HG03432 (cell line): ENCODE data around the gene C1orf159.
A peak's percentile ranks its signal among the peaks of the same experiment; 100 is the strongest.
"Not testable (repeated sequence)": the region's sequence is repeated elsewhere in the genome, so short reads cannot be mapped to it uniquely, and the experiment has no call there.

Source experiments
- ATAC-seq: cut with Tn5 transposase; IDR thresholded peaks from one replicate; pipeline ENCODE4 v1.9.1; 2021; ENCODE audit warnings: mild to moderate bottlenecking, moderate library complexity; ENCODE audit not compliant: unreplicated experiment

Gene C1orf159

GRCh38 chr1:1150100-1150499 is 34.2 kb upstream of the C1orf159 start:
- no peak for ATAC-seq

DNA sequence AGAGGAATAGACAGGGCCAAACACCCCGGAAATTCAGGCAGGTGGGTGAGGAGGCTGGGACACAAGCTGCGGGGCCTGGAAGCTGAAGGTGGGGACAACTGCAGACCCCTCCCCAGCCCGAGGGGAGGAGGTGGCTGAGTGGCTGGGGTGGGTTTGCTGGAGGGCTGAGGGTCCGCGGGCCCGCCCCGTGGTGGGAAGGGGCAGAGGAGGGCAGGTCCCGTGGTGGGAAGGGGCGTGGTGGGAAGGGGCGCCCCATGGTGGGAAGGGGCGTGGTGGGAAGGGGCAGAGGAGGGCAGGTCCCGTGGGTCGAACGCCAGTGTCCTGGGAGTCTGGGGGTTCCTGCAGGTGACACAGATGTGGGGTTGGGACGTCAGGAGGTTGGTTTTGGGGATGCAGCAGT is 33.5 kb upstream of the C1orf159 start:
- no peak for ATAC-seq

- ATAC-seq = no peak
These were observed 32.7 kb upstream of the C1orf159 start for GRCh38 chr1:1148569-1148968.

DNA sequence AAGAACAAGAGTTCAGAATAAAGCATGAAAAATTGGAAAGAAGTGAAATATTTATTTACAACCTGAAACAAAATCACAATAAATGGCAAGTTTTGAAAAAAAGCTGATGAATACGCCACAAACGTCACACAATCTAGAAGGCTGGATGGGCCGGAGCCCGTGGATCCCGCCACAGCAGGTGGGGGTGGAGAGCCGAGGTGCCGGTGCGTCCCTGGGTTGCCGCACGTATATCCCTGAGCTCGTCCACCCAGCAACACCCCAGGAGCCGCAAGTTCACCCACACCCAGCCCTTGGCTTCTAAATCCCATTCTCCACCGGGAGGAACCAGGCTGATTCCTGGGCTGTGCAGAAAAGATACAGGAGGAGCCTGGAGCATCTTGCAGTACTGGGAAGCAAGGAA is 32.2 kb upstream of the C1orf159 start:
- no peak for ATAC-seq

DNA sequence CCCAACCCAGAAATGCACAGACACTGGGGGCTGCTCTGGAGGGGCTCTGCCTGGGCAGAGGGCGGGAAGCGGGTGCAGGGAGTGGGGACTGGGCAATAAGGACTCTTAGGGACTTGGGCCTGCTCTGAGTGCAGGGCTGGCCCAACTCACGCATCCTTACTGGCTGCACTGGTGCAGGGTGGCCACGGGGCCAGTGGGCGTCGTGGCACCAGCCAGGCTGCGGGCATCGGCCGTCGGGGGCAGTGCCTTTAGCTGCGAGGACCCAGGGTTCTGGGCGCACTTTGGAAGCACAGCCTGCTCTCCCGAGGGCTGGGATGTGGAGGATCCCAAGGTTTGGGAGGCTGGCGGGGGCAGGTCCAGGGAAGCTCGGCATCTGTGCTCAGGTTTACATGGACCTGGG is 30.7 kb upstream of the C1orf159 start:
- no peak for ATAC-seq

DNA sequence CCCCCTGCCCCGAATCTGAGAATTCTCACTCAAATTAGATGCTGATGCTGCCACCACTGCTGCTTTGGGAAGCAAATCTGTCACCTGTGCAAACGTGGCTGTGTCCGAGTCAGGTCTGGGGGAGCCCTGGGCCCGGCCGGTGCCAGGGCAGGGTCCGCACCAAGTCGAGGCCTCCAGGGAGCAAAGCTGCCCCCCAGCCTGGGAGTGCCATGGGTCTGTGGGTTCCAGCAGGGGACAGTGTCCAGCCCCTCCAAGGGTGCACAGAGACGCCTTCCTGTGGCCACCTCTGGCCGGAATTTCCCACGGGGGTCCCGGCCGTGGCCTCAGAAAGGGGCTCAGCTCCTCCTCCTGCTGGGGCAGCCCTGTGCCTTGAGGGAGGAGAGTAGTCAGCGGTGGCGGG is 30.1 kb upstream of the C1orf159 start:
- ATAC-seq = no peak

- no peak for ATAC-seq
These were observed 29.6 kb upstream of the C1orf159 start for GRCh38 chr1:1145547-1145914.

DNA sequence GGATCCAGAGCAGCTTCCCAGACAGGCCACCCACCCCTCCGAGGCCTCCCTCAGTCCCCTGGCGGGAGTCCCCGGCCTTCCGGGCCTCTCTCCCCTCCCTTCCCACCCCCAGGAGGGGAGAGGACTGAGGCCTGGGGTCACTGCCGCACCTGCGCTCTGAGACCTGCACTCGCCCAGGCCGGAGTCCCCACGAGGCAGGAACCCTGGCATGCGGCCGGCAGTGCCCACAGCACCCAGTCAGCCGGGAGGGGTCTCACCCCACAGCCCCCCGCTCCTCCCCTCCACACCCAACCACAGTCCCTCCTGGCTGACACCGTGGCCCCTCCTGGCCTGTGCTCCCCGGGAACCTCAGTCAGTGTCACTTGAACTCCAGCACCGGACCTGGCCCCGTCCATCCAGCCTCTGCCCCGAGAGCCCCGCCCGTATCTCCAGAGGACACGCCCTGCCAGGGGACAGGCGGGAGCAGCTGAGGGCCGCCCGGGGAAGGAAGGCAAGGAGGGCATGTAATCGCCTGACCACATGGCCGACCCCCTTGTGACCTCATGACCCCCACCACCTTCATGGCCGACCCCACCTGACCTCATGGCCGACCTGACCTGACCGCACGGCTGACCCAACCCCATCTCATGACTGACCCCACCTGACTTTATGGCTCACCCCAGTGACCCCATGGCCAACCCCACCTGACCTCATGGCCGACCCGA is 29.1 kb upstream of the C1orf159 start:
- no peak for ATAC-seq

- ATAC-seq = no peak
These were observed 28.4 kb upstream of the C1orf159 start for GRCh38 chr1:1144122-1144842.

GRCh38 chr1:1143636-1144035 is 27.7 kb upstream of the C1orf159 start:
- ATAC-seq = no peak

GRCh38 chr1:1142844-1143243 is 27.0 kb upstream of the C1orf159 start:
- no peak for ATAC-seq

- not testable (repeated sequence) for ATAC-seq
These were observed 26.5 kb upstream of the C1orf159 start for GRCh38 chr1:1142352-1142751.

GRCh38 chr1:1141911-1142250 is 26.0 kb upstream of the C1orf159 start:
- no peak for ATAC-seq

DNA sequence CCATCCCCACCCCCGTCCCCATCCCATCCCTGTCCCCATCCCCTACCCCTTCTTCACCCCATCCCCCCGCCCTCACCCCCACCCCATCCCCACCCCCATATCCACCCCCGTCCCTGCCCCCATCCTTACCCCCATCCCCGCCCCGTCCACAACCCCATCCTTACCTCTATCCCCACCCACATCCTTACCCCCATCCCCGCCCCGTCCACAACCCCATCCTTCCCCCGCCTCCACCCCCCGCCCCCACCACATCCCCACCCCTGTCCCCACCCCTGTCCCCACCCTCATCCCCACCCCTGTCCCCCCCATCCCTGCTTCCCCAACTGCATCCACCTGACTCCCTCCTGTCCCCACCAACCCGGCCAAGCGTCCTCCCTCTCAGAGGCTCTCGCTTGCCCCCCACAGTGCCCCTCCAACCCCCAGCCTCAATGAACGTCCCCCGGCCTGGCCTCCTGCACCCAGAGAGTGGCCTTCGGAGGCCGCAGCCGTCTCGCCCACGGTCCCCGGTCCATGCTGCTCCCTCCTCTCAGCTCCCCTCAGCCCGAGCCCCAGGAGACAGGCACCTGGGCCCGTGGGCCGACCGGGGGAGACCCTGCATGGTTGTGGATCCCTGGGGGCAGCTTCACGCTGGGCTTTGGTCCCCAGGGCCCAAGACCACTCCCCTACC is 25.5 kb upstream of the C1orf159 start:
- ATAC-seq = no peak

DNA sequence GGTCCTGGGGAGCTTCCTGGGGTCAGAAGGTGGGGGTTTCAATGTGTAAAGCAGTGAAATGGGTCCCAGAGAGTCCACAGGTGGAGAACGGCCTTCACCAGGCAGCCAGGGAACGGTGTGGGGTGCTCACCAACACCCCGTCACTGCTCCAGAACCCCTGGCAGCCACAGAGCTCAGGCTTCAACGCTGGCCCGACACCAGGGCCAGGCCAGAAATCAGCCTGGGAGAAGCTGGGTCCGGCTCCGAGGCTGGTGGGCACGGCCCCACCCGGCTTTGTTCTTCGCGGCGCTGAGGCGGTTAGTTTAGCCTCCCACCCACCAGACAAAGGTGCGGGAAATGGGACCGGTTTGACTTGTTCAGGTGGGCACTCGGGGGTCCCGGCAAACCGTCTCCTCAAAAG is 24.8 kb upstream of the C1orf159 start:
- no peak for ATAC-seq

DNA sequence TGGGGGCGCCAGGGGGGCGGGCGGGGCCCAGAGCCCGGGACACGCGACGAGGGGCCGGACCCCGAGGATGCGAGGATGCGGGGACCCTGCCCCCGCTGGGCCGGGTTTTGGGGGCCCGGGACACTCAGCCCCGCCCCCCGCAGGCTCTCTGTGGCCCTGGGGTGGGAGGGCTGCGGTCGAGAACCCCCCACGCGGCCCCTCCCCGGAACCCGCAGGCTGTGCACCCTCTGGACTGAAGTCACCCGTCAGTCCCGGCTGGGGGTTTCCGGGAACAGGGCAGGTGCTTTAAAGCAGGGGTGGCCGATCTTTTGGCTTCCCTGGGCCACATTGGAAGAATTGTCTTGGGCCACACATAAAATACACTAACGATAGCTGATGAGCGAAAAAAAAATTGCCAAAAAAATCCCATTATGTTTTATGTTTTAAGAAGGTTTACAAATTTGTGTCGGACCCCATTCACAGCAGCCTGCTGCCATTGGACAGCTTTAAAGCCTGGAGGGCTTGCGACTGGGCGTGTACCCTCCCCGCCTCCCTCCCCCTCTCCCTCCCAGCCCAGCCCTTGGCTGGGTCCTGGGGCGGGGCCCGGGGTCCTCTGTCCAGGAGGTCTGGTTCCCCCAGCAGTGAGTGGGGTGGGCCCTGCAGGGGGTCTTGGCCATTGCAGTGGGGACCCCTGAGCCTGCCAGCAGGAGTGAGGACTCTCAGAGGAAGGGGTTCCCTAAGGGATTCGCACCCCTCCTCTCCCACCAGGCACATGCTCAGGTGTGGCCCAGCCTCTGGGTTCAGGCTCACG is 21.6 kb upstream of the C1orf159 start:
- peak; percentile 55 for ATAC-seq

- peak; percentile 28 for ATAC-seq
These were observed 20.8 kb upstream of the C1orf159 start for GRCh38 chr1:1136547-1137230.

DNA sequence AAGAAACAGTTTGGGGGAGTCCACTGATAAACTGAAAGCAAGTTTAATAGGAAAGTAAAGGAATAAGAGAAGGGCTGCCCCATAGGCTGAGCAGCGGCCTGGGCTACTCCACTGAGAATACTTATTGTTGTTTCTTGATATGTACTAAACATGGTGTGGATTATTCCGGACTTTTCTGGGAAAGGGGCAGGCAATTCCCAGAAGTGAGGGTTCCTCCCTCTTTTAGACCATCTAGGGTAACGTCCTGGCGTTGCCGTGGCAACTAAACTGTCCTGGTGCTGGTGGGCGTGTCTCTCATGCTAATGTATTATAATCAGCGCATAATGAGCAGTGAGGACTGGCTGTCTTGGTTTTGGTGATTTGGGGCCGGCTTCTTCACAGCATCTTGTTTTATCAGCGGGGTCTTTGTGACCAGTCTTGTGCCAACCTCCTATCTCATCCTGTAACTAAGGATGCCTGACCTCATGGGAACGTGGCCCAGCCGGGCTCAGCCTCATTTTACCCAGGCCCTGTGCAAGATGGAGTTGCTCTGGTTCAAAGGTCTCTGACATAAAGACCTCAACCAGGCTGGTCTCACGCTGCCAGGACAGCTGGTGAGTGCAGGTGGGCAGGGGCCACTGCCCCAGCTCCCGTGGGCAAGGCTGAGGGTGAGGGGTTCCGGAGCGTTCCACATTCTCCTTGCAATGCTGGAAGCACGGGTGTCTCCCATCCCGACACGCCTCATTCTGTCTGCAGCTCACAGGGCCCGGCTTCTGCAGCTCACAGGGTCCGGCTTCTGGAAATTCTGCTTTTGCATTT is 19.6 kb upstream of the C1orf159 start:
- no peak for ATAC-seq

GRCh38 chr1:1134300-1134970 is 18.5 kb upstream of the C1orf159 start:
- no peak for ATAC-seq
